Measurements from ENCODE around the gene CYB5B.

The CYB5B gene

GRCh38 chr16:69509125-69509524 is 84.7 kb downstream of the CYB5B start:
- H3K4me3 ChIP-seq (ENCODE audit: low read depth, low read length): no peak overlapping the region
- TF ChIP-seq CTCF (IDR thresholded peaks at IDR 0.05; ENCODE audit: low read depth, low read length): no peak

- no peak overlapping the region for H3K4me3 ChIP-seq (ENCODE audit: low read depth, low read length)
- TF ChIP-seq CTCF (IDR thresholded peaks at IDR 0.05; ENCODE audit: low read depth, low read length): no peak
These were observed 87.2 kb downstream of the CYB5B start for GRCh38 chr16:69511651-69512050.

DNA sequence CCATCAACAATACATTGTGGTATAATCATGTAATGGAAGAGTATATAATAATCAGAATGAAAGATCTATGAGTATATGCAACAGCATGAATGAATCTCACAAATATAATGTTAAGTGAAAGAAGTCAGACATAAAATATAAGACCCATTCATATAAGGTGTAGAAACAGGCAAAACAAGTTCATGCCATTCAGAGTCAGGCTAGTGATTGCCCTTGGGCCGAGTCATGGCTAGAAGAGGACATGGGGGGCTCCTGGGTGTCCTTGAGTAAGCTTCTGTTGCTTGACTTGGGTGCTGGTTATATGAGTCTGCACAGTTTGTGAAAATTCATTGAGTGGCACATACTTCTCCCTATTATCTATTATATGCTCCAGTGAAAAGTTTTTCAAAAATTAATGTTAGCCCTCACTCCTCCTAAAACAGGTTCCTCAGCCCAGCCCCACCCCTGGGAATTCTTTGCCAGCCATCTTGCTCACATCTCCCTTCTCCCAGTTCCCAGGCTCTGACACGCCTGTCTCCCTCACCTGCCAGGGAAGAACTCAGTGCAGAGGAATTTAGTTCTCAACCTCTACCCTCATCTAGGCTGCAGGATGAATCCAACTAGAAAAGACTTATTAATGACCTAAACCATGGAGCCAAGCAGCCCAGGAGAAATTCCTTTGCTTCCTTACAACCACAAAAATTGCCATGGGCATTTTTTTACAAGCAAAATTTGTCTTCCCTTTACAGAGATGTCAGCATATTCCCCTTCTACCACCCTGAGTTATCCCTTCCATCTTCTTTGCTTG is 89.0 kb downstream of the CYB5B start:
- no peak for TF ChIP-seq CTCF (IDR thresholded peaks at IDR 0.05; ENCODE audit: low read depth, low read length)
- no peak overlapping the region for H3K4me3 ChIP-seq (ENCODE audit: low read depth, low read length)

GRCh38 chr16:69514356-69514755 is 89.9 kb downstream of the CYB5B start:
- no peak overlapping the region for H3K4me3 ChIP-seq (ENCODE audit: low read depth, low read length)
- TF ChIP-seq CTCF (IDR thresholded peaks at IDR 0.05; ENCODE audit: low read depth, low read length): no peak

All from WI38 (cell line).